SH-SY5Y (cell line): ENCODE data around the gene IGF2R.

ENCODE experiments used
- GATA2 ChIP-seq: IDR thresholded peaks from 2 replicates; pipeline ENCODE4 v1.6.1; 2011; ENCODE audit warnings: mild to moderate bottlenecking, low read depth, low read length
- GATA3 ChIP-seq: IDR thresholded peaks from 2 replicates; pipeline ENCODE4 v1.6.1; 2011; ENCODE audit warnings: low read depth, mild to moderate bottlenecking, low read length, moderate library complexity

The IGF2R gene

DNA sequence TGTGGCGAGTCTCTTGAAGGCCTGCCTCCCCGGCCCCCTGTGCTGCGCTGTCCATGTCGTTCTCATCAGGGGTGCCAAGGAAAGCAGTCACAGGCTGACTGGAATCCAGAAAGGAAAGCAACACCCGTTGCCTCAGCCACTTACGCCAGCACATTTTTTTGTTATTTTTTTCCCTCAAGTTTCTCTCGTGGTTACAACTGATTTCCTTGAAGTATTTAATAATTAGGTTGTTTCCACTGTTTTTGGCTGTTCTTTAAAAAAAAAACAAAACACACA is 134.9 kb downstream of the IGF2R start:
- no peak for TF ChIP-seq GATA2
- no peak for TF ChIP-seq GATA3

GRCh38 chr6:160104821-160105517 is 136.1 kb downstream of the IGF2R start:
- TF ChIP-seq GATA3 (no peak), GATA2 (no peak)

- TF ChIP-seq GATA3 (no peak), GATA2 (no peak)
Observed at GRCh38 chr6:160106010-160106409, 137.1 kb downstream of the IGF2R start.

DNA sequence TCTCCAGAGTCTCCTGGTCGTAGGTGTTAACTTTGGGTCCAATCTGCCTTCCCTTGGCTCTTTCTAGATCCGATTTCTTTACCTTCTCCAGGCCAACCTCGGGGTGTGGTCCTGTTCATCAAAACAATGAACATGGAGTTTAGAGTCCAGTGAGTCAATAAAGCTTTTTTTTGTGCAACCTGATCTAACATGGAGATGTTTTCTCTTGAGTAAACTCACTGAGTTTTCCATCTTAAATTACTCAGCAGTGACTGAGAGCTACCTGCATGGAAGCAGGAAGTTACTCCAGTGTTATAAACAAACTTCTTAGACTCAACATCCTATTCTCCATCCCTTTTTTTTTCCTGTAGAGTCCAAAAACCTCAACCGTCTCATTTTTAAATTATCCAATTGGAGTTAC is 137.8 kb downstream of the IGF2R start:
- TF ChIP-seq GATA2 (no peak), GATA3 (no peak)

DNA sequence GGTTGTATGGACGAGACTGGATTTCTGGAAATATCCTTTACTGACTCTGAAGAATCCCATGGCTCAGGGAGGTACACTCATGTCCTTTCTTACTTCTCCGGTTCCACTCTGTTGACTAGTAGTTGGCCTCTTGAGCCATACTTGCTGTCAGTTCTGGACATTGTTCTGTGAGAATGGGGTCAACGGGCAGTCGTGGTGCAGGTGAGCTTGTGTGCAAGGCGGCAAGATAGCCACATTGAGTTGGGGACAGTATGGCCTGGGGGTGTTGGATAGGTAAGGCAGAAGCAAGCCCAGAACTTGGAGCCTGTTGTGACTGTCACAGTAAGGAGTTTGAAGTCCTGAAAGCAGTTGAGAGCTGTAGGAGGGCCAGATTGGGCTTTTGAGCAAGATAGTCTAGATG is 139.2 kb downstream of the IGF2R start:
- TF ChIP-seq GATA3, result no peak
- TF ChIP-seq GATA2, result no peak

DNA sequence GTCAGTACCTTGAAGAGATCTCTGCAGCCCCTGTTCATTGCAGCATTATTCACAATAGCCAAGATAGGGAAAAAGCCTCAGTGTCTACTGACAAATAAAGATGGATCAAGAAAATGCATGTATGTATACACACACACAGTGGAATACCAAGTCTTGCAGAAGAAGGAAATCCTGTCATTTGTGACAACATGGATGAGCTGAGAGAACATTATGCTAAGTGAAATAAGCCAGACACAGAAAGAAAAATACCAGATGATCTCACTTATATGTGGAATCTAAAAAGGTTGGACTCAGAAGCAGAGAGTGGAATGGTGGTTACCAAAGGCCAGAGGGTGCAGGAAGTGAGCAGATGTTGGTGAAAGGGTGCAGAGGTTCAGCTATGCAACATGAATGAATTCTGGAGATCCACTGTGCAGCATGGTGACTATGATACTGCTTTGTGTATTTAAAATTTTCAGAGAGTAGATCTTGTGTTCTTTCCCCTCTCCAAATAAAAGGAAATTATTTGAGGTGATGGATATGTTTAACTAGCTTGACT is 141.8 kb downstream of the IGF2R start:
- TF ChIP-seq GATA3 (no peak), GATA2 (no peak)

DNA sequence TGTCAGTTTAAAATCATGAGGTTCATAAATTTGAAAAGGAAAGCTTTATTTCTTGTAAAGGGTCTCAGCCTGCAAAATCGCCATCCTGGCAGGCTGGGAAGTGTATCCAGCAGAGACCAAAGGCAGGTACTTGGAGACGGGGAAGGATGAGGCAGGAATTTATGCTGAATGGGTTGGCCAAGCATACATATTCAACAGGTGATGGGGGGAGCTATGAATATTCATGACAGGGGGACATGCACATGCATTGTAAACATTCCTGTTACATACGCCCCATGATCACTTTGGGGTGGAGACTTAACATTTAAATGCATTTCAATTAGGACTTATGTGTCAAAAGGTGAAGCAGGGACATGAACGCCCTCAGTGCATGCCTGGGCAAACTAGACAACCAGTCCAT is 142.9 kb downstream of the IGF2R start:
- TF ChIP-seq GATA3 (no peak), GATA2 (no peak)

GRCh38 chr6:160112628-160113299 is 143.9 kb downstream of the IGF2R start:
- no peak for TF ChIP-seq GATA3
- TF ChIP-seq GATA2, result no peak

DNA sequence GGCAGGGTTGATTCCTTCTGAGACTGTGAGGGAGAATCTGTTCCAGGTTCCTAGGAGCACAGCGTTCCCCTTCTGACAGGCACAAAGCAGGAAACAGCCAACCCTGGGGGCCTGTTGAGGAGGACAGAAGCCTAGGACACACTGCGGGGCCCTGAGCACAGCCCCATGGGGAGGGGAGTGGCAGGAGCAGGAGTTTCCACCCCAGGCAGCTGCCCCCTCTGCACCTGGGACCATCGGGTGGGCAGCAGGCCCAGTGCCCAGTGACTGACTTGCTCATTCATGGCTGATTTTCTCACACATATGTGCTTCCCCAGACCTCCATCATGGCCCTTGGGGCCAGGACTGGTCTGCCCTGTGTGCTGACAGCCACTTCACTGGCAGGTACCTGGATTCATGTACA is 146.5 kb downstream of the IGF2R start:
- TF ChIP-seq GATA3 (no peak), GATA2 (no peak)

DNA sequence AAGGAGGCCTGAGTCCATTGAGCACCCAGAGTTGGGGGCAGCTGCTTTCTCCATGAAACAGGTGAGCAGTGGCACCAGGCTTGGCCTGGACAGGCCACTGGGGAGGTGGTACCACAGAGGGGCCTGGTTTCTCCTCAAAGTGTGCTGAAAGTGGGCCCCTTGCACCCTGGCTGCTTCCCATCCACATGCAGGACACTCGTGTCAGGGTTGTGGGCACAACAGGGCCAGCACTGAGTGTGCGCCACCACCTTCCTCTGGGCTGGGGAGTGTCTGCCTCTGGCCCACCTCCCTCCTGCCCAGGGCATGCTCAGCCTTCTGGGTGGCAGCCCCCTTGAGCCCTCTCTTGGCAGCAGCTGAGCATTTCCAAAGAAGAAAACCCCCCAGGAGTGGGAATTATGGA is 147.5 kb downstream of the IGF2R start:
- TF ChIP-seq GATA2 (no peak), GATA3 (no peak)

- TF ChIP-seq GATA2 (no peak), GATA3 (no peak)
Observed at GRCh38 chr6:160117137-160117536, 148.3 kb downstream of the IGF2R start.

GRCh38 chr6:160118620-160119229 is 149.8 kb downstream of the IGF2R start:
- no peak for TF ChIP-seq GATA3
- TF ChIP-seq GATA2, result no peak

DNA sequence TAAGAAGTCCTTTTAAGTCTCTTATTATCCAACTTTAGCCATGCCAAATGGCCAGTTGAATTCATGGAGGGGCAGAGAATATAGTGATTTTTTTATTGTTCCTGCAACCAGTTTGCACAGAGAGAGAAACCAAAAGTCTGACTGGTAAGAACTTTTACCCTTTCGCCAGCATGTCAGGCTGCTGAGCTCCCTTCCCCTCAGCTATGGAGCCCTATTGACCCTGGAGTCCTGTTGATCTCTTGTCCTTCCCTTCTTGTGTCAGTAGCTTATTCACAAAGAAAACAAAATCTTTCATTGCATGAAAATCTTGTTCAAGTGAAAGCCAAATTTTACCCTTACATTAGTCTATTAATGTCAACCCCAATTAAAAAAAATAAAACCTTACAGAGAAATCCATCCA is 151.2 kb downstream of the IGF2R start:
- no peak for TF ChIP-seq GATA2
- no peak for TF ChIP-seq GATA3

DNA sequence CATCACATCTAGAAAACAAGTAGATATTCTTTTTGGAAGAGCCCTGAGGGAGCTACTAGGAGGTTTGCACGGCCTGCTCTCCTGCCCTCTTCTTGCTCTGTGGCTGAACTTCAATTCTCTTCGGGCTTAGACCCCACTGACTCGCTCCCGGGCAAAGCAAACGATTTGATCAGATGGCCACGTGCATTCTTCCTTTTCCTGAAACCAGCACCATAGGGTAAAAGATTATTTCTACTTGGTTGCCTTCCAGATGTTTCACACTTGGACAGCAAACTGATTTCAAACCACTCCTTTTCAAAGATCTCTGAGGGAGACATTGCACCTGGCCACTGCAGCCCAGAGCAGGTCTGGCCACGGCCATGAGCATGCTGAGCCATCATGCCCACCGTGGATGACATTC is 152.7 kb downstream of the IGF2R start, which contains the start of gene SLC22A1:
Gene SLC22A1 (plus strand): TSS at position 258 of the 400 bp plus-strand sequence. CDS start 121 bp downstream, at position 379.
- TF ChIP-seq GATA3 (no peak), GATA2 (no peak)

- no peak for TF ChIP-seq GATA3
- TF ChIP-seq GATA2, result no peak
Observed at GRCh38 chr6:160121981-160122380, 153.1 kb downstream of the IGF2R start.

DNA sequence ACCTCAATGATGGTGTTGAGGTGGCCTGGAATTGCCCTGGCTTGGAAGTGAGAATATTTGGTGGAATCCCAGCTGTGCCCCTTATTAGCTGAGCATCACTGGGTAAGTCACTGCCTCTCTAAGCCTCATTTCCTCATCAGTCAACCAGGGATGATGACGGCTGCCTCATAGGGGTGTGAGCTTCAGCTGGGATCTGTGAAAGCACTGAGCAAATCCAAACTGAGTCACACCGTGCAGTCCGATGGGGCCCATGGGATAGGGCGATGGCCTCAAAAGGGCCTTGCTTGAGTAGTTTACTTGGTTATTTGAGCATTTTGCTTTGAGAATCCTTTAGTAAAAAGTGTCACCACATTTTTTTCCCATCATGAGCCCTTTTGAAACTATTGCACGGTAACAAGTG is 153.9 kb downstream of the IGF2R start:
- TF ChIP-seq GATA2 (no peak), GATA3 (no peak)
